ENCODE results near the gene SLC5A4.

Gene SLC5A4

GRCh38 chr22:32232191-32232830 is 22.8 kb downstream of the SLC5A4 start:
- DNase-seq (ENCODE audit: low read depth), result no peak

- DNase-seq (ENCODE audit: low read depth), result no peak
These were observed 28.6 kb downstream of the SLC5A4 start for GRCh38 chr22:32226326-32227104.

GRCh38 chr22:32222991-32223390 is 32.2 kb downstream of the SLC5A4 start:
- DNase-seq (ENCODE audit: low read depth), result no peak

GRCh38 chr22:32219026-32219425 is 36.1 kb downstream of the SLC5A4 start:
- DNase-seq (ENCODE audit: low read depth), result no peak

GRCh38 chr22:32218470-32218869 is 36.7 kb downstream of the SLC5A4 start:
- DNase-seq (ENCODE audit: low read depth), result no peak

GRCh38 chr22:32217465-32217864 is 37.7 kb downstream of the SLC5A4 start:
- no peak for DNase-seq (ENCODE audit: low read depth)

GRCh38 chr22:32216911-32217310 is 38.2 kb downstream of the SLC5A4 start:
- DNase-seq (ENCODE audit: low read depth), result no peak

- no peak for DNase-seq (ENCODE audit: low read depth)
These were observed 44.1 kb downstream of the SLC5A4 start for GRCh38 chr22:32211011-32211410.

GRCh38 chr22:32208681-32209080 is 46.5 kb downstream of the SLC5A4 start:
- DNase-seq (ENCODE audit: low read depth), result no peak

- no peak for DNase-seq (ENCODE audit: low read depth)
These were observed 47.1 kb downstream of the SLC5A4 start for GRCh38 chr22:32207971-32208480.

- no peak for DNase-seq (ENCODE audit: low read depth)
These were observed 48.1 kb downstream of the SLC5A4 start for GRCh38 chr22:32206774-32207758.

GRCh38 chr22:32205974-32206773 is 49.0 kb downstream of the SLC5A4 start:
- no peak for DNase-seq (ENCODE audit: low read depth)

GRCh38 chr22:32204856-32205722 is 50.1 kb downstream of the SLC5A4 start, which contains the start of gene RFPL2:
RFPL2 (minus strand) TSS chr22:32205073; CDS start chr22:32202451, 2,622 bp downstream.
- no peak for DNase-seq (ENCODE audit: low read depth)

- no peak for DNase-seq (ENCODE audit: low read depth)
These were observed 50.9 kb downstream of the SLC5A4 start for GRCh38 chr22:32204040-32204855.

GRCh38 chr22:32203181-32204039 is 51.7 kb downstream of the SLC5A4 start:
- DNase-seq (ENCODE audit: low read depth), result no peak

- DNase-seq (ENCODE audit: low read depth), result no peak
These were observed 52.5 kb downstream of the SLC5A4 start for GRCh38 chr22:32202539-32203180.

GRCh38 chr22:32202161-32202538 is 53.0 kb downstream of the SLC5A4 start:
- DNase-seq (ENCODE audit: low read depth), result no peak

- no peak for DNase-seq (ENCODE audit: low read depth)
These were observed 54.4 kb downstream of the SLC5A4 start for GRCh38 chr22:32200752-32201151.

All from stimulated activated CD8-positive, alpha-beta memory T cell treated with anti-CD3 and anti-CD28 coated beads, Interleukin-12 subunit alpha, Interleukin-12 subunit beta, amount 100 ng/mL, for 4 hours (primary cell).